HepG2 (cell line): ENCODE measurements around the gene TXNRD1.

ENCODE experiments used
- ATF3 ChIP-seq: sonication (generic); formaldehyde crosslinking; IDR thresholded peaks from 2 replicates; pipeline ENCODE4 v1.4.0; 2020; ENCODE audit warnings: missing genetic modification reagents
- CTCF ChIP-seq: sonication (generic); formaldehyde crosslinking; IDR thresholded peaks from 2 replicates; pipeline ENCODE4 v1.5.0; 2020; ENCODE audit warnings: mild to moderate bottlenecking, missing genetic modification reagents, moderate library complexity
- HNRNPL ChIP-seq: fragments of 200-400 bp; formaldehyde crosslinking; IDR thresholded peaks from 2 replicates; pipeline ENCODE4 v1.6.1; 2017; ENCODE audit warnings: mild to moderate bottlenecking, low read depth, low read length

- TF ChIP-seq CTCF (CRISPR knock-in tag) (no peak), HNRNPL (no peak), ATF3 (CRISPR knock-in tag) (no peak)
Measured at GRCh38 chr12:104243971-104244370, 28.4 kb downstream of the TXNRD1 start.
